ENCODE measurements around the gene SIGLEC12.

The SIGLEC12 gene

DNA sequence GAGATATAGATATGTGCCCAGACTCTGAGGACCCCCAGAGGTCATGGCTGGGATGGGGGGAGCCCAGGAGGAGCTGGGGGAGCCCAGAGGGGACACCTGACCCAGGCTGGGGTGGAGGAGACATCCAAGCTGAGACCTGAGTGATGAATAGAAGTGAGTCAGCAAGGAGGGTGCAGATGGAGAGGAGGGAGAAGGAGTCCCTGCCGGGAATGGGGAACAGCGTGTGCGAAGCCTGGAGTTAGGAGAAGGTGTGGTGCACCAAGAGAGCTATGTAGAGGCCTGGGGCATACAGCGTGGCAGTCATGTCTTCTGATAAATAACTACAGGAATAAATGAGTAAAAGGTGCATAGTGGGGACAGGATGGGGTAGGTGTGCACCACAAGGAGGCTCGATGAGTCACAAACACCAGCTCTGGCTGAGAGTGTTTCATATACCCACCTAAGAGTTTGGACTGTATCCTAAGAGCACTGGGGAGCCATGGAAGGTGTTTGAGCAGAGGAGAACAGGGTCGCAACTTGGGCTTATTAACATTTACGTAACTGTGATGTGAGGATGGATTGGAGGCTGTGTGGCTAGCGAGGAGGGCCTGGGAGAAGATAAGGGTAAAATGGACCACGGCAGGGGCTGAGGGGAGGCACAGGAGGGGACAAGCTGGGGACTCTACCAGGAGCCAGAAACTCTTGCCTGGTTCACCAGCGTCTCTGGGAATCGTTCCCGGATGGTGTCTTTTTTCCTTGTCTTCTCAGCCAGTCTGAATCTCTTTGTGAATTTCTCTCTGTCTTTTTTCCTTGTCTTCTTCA lies 21.9 kb downstream of the SIGLEC12 start:
- Histone ChIP-seq H3K9me3 (ENCODE audit: control insufficient read depth, low read length) (no peaks in the 10 kb centered on the region), H3K27ac (no peak overlapping the region), H3K79me2 (no peaks in the 10 kb centered on the region), H2AFZ (no peak overlapping the region), H3K9ac (no peak overlapping the region), H3K4me2 (ENCODE audit: low read length) (no peak overlapping the region), H3K27me3 (ENCODE audit: control insufficient read depth, insufficient read depth, low read length) (no peaks in the 10 kb centered on the region), H3K36me3 (ENCODE audit: control insufficient read depth, insufficient read depth, low read length) (no peaks in the 10 kb centered on the region), H3K4me3 (ENCODE audit: low read depth, low read length) (no peak overlapping the region), H3K4me1 (no peaks in the 10 kb centered on the region)
- TF ChIP-seq, protein P1, sequence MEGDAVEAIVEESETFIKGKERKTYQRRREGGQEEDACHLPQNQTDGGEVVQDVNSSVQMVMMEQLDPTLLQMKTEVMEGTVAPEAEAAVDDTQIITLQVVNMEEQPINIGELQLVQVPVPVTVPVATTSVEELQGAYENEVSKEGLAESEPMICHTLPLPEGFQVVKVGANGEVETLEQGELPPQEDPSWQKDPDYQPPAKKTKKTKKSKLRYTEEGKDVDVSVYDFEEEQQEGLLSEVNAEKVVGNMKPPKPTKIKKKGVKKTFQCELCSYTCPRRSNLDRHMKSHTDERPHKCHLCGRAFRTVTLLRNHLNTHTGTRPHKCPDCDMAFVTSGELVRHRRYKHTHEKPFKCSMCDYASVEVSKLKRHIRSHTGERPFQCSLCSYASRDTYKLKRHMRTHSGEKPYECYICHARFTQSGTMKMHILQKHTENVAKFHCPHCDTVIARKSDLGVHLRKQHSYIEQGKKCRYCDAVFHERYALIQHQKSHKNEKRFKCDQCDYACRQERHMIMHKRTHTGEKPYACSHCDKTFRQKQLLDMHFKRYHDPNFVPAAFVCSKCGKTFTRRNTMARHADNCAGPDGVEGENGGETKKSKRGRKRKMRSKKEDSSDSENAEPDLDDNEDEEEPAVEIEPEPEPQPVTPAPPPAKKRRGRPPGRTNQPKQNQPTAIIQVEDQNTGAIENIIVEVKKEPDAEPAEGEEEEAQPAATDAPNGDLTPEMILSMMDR (IDR thresholded peaks at IDR 0.05), result no peak

DNA sequence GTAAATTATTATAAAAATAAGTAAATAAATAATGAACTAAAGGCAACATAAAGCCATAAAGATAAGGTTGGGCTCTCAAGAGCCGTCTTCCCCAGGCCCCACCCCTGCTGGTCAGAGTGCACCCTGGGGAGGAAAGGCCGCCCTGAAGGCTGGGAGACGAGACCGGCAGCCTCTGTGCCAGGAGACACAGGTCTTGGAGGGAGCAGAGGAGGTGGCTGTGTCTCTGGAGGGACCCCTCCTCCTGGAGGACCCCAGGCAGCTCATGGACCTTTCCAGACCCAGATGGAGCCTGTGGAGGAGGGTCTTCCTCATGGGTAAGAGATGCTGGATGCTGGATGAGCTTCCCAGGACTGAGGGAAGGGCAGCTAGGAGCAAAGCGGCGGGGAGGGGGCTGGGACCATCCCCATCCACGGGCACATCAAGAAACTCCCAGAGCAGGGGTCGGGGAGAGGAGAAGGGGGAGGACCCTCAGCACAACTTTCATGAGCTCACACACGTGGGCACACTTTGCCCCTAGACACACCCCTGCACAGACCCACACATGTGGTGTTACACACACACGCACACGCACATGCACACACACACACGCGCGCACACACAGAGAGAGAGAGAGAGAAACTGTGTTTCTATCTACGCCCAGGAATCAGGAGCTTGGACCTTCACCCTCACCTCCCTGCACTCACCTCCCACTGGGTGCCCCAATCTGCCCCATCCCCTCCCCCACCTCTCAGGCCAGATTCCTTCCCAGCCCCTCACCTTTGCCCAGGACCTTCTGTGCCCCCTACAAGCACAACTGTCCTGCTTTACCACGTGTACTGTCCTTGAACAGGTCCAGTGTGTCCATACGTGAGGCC lies 23.0 kb downstream of the SIGLEC12 start, which contains the start of gene CEACAM18:
CEACAM18 (plus strand) TSS at position 159 of the 854 bp plus-strand sequence.
- Histone ChIP-seq H3K27ac (no peak within 1 kb of the TSS), H2AFZ (no peak within 1 kb of the TSS), H3K4me1 (no peaks in the 10 kb centered on the region), H3K4me3 (ENCODE audit: low read depth, low read length) (no peak within 1 kb of the TSS), H3K79me2 (no peaks in the 10 kb centered on the region), H3K9ac (no peak within 1 kb of the TSS), H3K27me3 (ENCODE audit: control insufficient read depth, insufficient read depth, low read length) (no peaks in the 10 kb centered on the region), H3K4me2 (ENCODE audit: low read length) (no peak within 1 kb of the TSS), H3K36me3 (ENCODE audit: control insufficient read depth, insufficient read depth, low read length) (no peaks in the 10 kb centered on the region), H3K9me3 (ENCODE audit: control insufficient read depth, low read length) (no peaks in the 10 kb centered on the region)
- TF ChIP-seq, protein P1 (IDR thresholded peaks at IDR 0.05), result no peak

DNA sequence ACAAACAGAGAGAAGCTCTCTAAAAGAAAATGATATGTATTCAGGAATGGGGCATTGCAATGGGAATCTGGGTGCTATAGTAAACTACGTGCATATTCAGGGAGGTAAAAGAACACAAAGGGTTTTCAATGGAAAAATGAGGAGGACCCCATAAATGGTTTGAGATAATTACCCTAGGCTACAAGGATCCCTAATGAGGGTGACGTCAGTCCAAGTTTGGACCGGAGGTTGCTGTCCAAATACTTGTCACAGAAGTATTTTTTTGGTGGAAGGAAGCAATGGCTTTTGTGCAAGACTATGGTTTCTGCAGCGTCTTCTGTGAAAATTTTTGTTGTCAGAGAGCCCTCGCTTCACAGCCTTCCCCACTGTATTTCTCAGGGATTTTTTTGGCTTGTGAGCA lies 24.3 kb downstream of the SIGLEC12 start:
- Histone ChIP-seq H3K27ac (no peak overlapping the region), H2AFZ (no peak overlapping the region), H3K79me2 (no peaks in the 10 kb centered on the region), H3K4me3 (ENCODE audit: low read depth, low read length) (no peak overlapping the region), H3K9me3 (ENCODE audit: control insufficient read depth, low read length) (no peaks in the 10 kb centered on the region), H3K4me2 (ENCODE audit: low read length) (no peak overlapping the region), H3K27me3 (ENCODE audit: control insufficient read depth, insufficient read depth, low read length) (no peaks in the 10 kb centered on the region), H3K4me1 (no peaks in the 10 kb centered on the region), H3K36me3 (ENCODE audit: control insufficient read depth, insufficient read depth, low read length) (no peaks in the 10 kb centered on the region), H3K9ac (no peak overlapping the region)
- TF ChIP-seq, protein P1 (IDR thresholded peaks at IDR 0.05), result no peak

DNA sequence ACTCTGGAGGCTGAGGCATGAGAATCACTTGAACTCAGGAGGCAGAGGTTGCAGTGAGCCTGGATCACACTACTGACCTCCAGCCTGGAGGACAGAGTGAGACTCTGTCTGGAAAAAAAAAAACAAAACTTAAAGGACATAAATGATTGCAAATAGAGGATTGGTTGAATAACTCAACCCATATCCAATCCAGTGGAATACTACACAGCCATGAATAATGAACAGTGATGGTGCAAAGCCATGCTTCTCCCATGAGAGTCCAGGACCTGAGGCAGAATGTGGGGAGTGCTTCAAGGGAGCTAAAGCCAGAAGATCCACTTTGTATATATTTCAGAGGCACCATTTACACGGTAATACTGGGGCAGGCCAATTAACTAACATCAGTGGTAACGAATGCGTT lies 25.4 kb downstream of the SIGLEC12 start:
- TF ChIP-seq, protein P1 (IDR thresholded peaks at IDR 0.05), result no peak
- H3K9ac ChIP-seq, result no peak overlapping the region
- H3K4me1 ChIP-seq, result no peaks in the 10 kb centered on the region
- no peak overlapping the region for H3K27ac ChIP-seq
- H3K9me3 ChIP-seq (ENCODE audit: control insufficient read depth, low read length), result no peaks in the 10 kb centered on the region
- H3K27me3 ChIP-seq (ENCODE audit: control insufficient read depth, insufficient read depth, low read length), result no peaks in the 10 kb centered on the region
- H3K36me3 ChIP-seq (ENCODE audit: control insufficient read depth, insufficient read depth, low read length), result no peaks in the 10 kb centered on the region
- H3K4me3 ChIP-seq (ENCODE audit: low read depth, low read length), result no peak overlapping the region
- no peak overlapping the region for H3K4me2 ChIP-seq (ENCODE audit: low read length)
- H2AFZ ChIP-seq, result no peak overlapping the region
- no peaks in the 10 kb centered on the region for H3K79me2 ChIP-seq
